Measurements from ENCODE around the gene TUBB4A. TPM values are rescaled to one million over a fixed set of nuclear protein-coding genes. Genes with fewer than 3 reads are reported as not detected.
A peak's percentile ranks its signal among the peaks of the same experiment; 100 is the strongest.

Gene TUBB4A
- total and polyA plus RNA-seq, 8 donors, result 1.1 to 5.5 (median 2.7) TPM

- 63 to 76% methylated on average over 10 of the region's 10 CpGs for WGBS, 2 donors
- FAIRE-seq (no peak), ATAC-seq (no peak), DNase-seq (no peak)
- no peaks in the 10 kb centered on the region for H3K9me3 ChIP-seq
- no peak for TF ChIP-seq CTCF (IDR thresholded peaks at IDR 0.05)
- no peaks in the 10 kb centered on the region for H3K27me3 ChIP-seq
- intact Hi-C loops (cut with DNase I), result no loop called here
- no peak overlapping the region for H3K27ac ChIP-seq
- no peaks in the 10 kb centered on the region for H3K36me3 ChIP-seq
- H3K4me3 ChIP-seq, result peak overlapping the region in 1 of 4 donors; percentile 18
- H3K4me1 ChIP-seq, result peaks cover 0 to 5% (median 2%) of the 10 kb centered on the region in 3 donors
These were observed 21.2 kb downstream of the TUBB4A start for GRCh38 chr19:6480848-6481415.

- no peaks in the 10 kb centered on the region for H3K36me3 ChIP-seq
- DNase-seq (no peak), ATAC-seq (no peak), FAIRE-seq (no peak)
- no peaks in the 10 kb centered on the region for H3K27me3 ChIP-seq
- H3K9me3 ChIP-seq, result no peaks in the 10 kb centered on the region
- H3K4me3 ChIP-seq, result no peak overlapping the region
- intact Hi-C loops (cut with DNase I), result no loop called here
- TF ChIP-seq CTCF (IDR thresholded peaks at IDR 0.05), result no peak
- WGBS, 2 donors, result 58 to 69% methylated on average over 7 of the region's 7 CpGs
- H3K4me1 ChIP-seq, result peaks cover 0 to 10% (median 8%) of the 10 kb centered on the region in 3 donors
- H3K27ac ChIP-seq, result no peak overlapping the region
These were observed 22.2 kb downstream of the TUBB4A start for GRCh38 chr19:6479836-6480398.

- DNase-seq (peak in 1 of 6 donors; percentile 23), ATAC-seq (no peak), FAIRE-seq (no peak)
- TF ChIP-seq CTCF (IDR thresholded peaks at IDR 0.05), result no peak
- no peak overlapping the region for H3K4me3 ChIP-seq
- H3K36me3 ChIP-seq, result no peaks in the 10 kb centered on the region
- 77 to 87% methylated on average over 13 of the region's 13 CpGs for WGBS, 2 donors
- H3K27me3 ChIP-seq, result no peaks in the 10 kb centered on the region
- H3K4me1 ChIP-seq, result peaks cover 0 to 10% (median 8%) of the 10 kb centered on the region in 3 donors
- H3K9me3 ChIP-seq, result no peaks in the 10 kb centered on the region
- intact Hi-C loops (cut with DNase I), result no loop called here
- H3K27ac ChIP-seq, result no peak overlapping the region
These were observed 23.3 kb downstream of the TUBB4A start for GRCh38 chr19:6478815-6479214.

GRCh38 chr19:6476896-6477431 lies 25.1 kb downstream of the TUBB4A start:
- whole genome bisulfite sequencing, 2 donors, result 31 to 34% methylated on average over 22 to 29 of the region's 29 CpGs
- Histone ChIP-seq H3K4me3 (peak overlapping the region; percentile 10 to 40 (median 18)), H3K27ac (no peak overlapping the region), H3K4me1 (peaks cover 0 to 15% (median 10%) of the 10 kb centered on the region in 3 donors), H3K36me3 (no peaks in the 10 kb centered on the region), H3K9me3 (no peaks in the 10 kb centered on the region), H3K27me3 (no peaks in the 10 kb centered on the region)
- no peak for TF ChIP-seq CTCF (IDR thresholded peaks at IDR 0.05)
- peak in 1 of 6 donors; percentile 80 for DNase-seq
- intact Hi-C loops (cut with DNase I), result no loop called here
- no peak for FAIRE-seq
- ATAC-seq, result no peak

Data from pancreas (tissue), 10 donors.